GM12878 (cell line): ENCODE results near the gene GPR152. TPM values are rescaled to one million over a fixed set of nuclear protein-coding genes. Genes with fewer than 3 reads are reported as not detected.

ENCODE experiments used
- ATAC-seq: fragments of 200-7000 bp; cut with Tn5 transposase; 3 replicates; pipeline ENCODE4 v1.9.1; 2020; ENCODE audit warnings: mild to moderate bottlenecking, moderate library complexity
- BruUV-seq: library from RNA; stranded (reverse); fragments of 400-500 nt; replicated peaks from 2 replicates; lab custom pipeline; 2021; lab: Mats Ljungman, UMichigan
- CTCF ChIA-PET: fragments of 300-600 bp; sonication (Branson Sonifier 250); formaldehyde crosslinking; extraction: SDS; loops from one replicate; lab custom pipeline; 2021; ENCODE audit warnings: inconsistent platforms; lab: Yijun Ruan, JAX
- POLR2A ChIA-PET: fragments of 350-600 bp; formaldehyde crosslinking; extraction: SDS; loops from one replicate; lab custom pipeline; 2021; ENCODE audit warnings: inconsistent platforms; lab: Charles Lee
- RAD21 ChIA-PET: fragments of 300-600 bp; sonication (Branson Sonifier 250); formaldehyde crosslinking; loops from one replicate; lab custom pipeline; 2023; ENCODE audit warnings: antibody characterized with exemption; ENCODE audit not compliant: unreplicated experiment; lab: Charles Lee
- SMC1A ChIA-PET: fragments of 300-600 bp; sonication (Branson Sonifier 250); formaldehyde crosslinking; loops from one replicate; lab custom pipeline; 2023; ENCODE audit not compliant: unreplicated experiment, uncharacterized antibody; lab: Charles Lee
- DNase-seq: peaks from one replicate; pipeline ENCODE4 v3.0.0-alpha.2; 2011; ENCODE audit warnings: low read depth, low spot score
- FAIRE-seq: peaks from 3 replicates; lab custom pipeline; 2011; peaks lifted over from hg19 to GRCh38; lab: Jason Lieb, UNC
- H2AFZ ChIP-seq: 2 replicates; pipeline ENCODE4 v1.6.0; 2011; ENCODE audit warnings: low read depth, low read length, control low read depth; ENCODE audit not compliant: control insufficient read depth
- H3K27ac ChIP-seq: 2 replicates; pipeline ENCODE4 v1.5.1; 2011; ENCODE audit warnings: control low read depth; ENCODE audit not compliant: control insufficient read depth, insufficient read depth
- H3K27me3 ChIP-seq, 2 experiments: replicated peaks in 1 of 2; 2 replicates each; pipeline versions ENCODE4 v1.6.0 to v1.6.1; 2011; ENCODE audit warnings: low read length in 1 of 2; ENCODE audit not compliant: control insufficient read depth in 2 of 2, insufficient read depth in 2 of 2
- H3K36me3 ChIP-seq, 2 experiments: 2 replicates each; pipeline ENCODE4 v1.5.1; 2011; ENCODE audit warnings: low read length in 1 of 2; ENCODE audit not compliant: control insufficient read depth in 2 of 2, insufficient read depth in 2 of 2
- H3K4me1 ChIP-seq: 2 replicates; pipeline ENCODE4 v1.6.1; 2011; ENCODE audit warnings: mild to moderate bottlenecking, low read length, moderate library complexity, mixed read lengths; ENCODE audit not compliant: control insufficient read depth, insufficient read depth
- H3K4me2 ChIP-seq: 2 replicates; pipeline ENCODE4 v1.6.0; 2011; ENCODE audit warnings: control low read depth; ENCODE audit not compliant: control insufficient read depth, insufficient read depth
- H3K4me3 ChIP-seq: fragments of 200-600 bp; sonication (generic); 2 replicates; pipeline ENCODE4 v1.5.1; 2016
- H3K79me2 ChIP-seq: 2 replicates; pipeline ENCODE4 v1.6.0; 2011; ENCODE audit warnings: low read length; ENCODE audit not compliant: control insufficient read depth, insufficient read depth
- H3K9ac ChIP-seq: 2 replicates; pipeline ENCODE4 v1.8.0; 2011; ENCODE audit warnings: low read length, control low read depth, mixed read lengths; ENCODE audit not compliant: control insufficient read depth, insufficient read depth
- H3K9me3 ChIP-seq: replicated peaks from 3 replicates; pipeline ENCODE4 v1.5.1; 2011; ENCODE audit warnings: mild to moderate bottlenecking, low read length; ENCODE audit not compliant: control insufficient read depth, insufficient read depth
- H4K20me1 ChIP-seq: 2 replicates; pipeline ENCODE4 v1.6.0; 2011; ENCODE audit not compliant: control insufficient read depth, insufficient read depth
- CREM ChIP-seq: IDR thresholded peaks from 2 replicates; pipeline ENCODE4 v1.6.1; 2014; ENCODE audit warnings: antibody characterized with exemption, low read depth
- EP300 ChIP-seq, 2 experiments: fragments of 150-350 bp in 1 of 2; IDR thresholded peaks; 2 replicates each; pipeline ENCODE4 v1.6.1; 2011 to 2012; ENCODE audit warnings: low read depth in 2 of 2, low read length in 2 of 2, borderline replicate concordance in 1 of 2, improper control_type of control experiment in 1 of 2, inconsistent platforms in 1 of 2; ENCODE audit not compliant: control insufficient read depth in 1 of 2
- EZH2 ChIP-seq: IDR thresholded peaks from 2 replicates; pipeline ENCODE4 v1.6.1; 2012; ENCODE audit warnings: low read depth, mild to moderate bottlenecking, control low read depth, inconsistent platforms, low read length, borderline replicate concordance; ENCODE audit not compliant: control insufficient read depth
- FOXK2 ChIP-seq: fragments of 450-650 bp; IDR thresholded peaks from 2 replicates; pipeline ENCODE4 v1.6.1; 2017; ENCODE audit warnings: mild to moderate bottlenecking, moderate library complexity
- NBN ChIP-seq: fragments of 450-650 bp; IDR thresholded peaks from 2 replicates; pipeline ENCODE4 v1.6.1; 2016
- PAX8 ChIP-seq: fragments of 450-650 bp; IDR thresholded peaks from 2 replicates; pipeline ENCODE4 v1.6.1; 2017; ENCODE audit warnings: mild to moderate bottlenecking, moderate library complexity
- POLR2AphosphoS5 ChIP-seq: IDR thresholded peaks from 2 replicates; pipeline ENCODE4 v1.6.1; 2011; ENCODE audit warnings: mild to moderate bottlenecking, low read length, inconsistent platforms
- SIN3A ChIP-seq: IDR thresholded peaks from 2 replicates; pipeline ENCODE4 v1.6.1; 2012; ENCODE audit warnings: low read depth, low read length, improper control_type of control experiment
- SMC3 ChIP-seq: IDR thresholded peaks from 2 replicates; pipeline ENCODE4 v1.6.1; 2011; ENCODE audit warnings: low read length, improper control_type of control experiment, borderline replicate concordance
- TAF1 ChIP-seq: IDR thresholded peaks from 2 replicates; pipeline ENCODE4 v1.6.1; 2011; ENCODE audit warnings: mild to moderate bottlenecking, low read depth, low read length, borderline replicate concordance
- TARDBP ChIP-seq: IDR thresholded peaks from 2 replicates; pipeline ENCODE4 v1.6.1; 2016; ENCODE audit warnings: borderline replicate concordance
- YY1 ChIP-seq: IDR thresholded peaks from 2 replicates; pipeline ENCODE4 v1.6.1; 2011; ENCODE audit warnings: low read depth, mild to moderate bottlenecking, low read length
- ZBED1 ChIP-seq: IDR thresholded peaks from 2 replicates; pipeline ENCODE4 v1.6.1; 2016; ENCODE audit warnings: borderline replicate concordance
- ZNF207 ChIP-seq: fragments of 450-650 bp; IDR thresholded peaks from 2 replicates; pipeline ENCODE4 v1.6.1; 2014; ENCODE audit warnings: antibody characterized with exemption, mild to moderate bottlenecking, borderline replicate concordance
- ZSCAN29 ChIP-seq: fragments of 450-650 bp; IDR thresholded peaks from 2 replicates; pipeline ENCODE4 v1.6.1; 2017; ENCODE audit warnings: mild to moderate bottlenecking, moderate library complexity
- WGBS: methylation state at CpG from one replicate; pipeline ENCODE4 v1.1.6; 2016; ENCODE audit warnings: low lambda C conversion rate; ENCODE audit not compliant: insufficient replicate concordance, insufficient coverage; ENCODE audit errors: missing lambda C conversion rate; 5-methylcytosine and 5-hydroxymethylcytosine counted together
- in situ Hi-C: fragments of 300-500 bp; cut with MboI; formaldehyde crosslinking; loops from 9 replicates; pipeline ENCODE4 v1.14.3; 2018; ENCODE audit warnings: mixed read lengths
- intact Hi-C: fragments of 100-400 bp; cut with micrococcal nuclease; formaldehyde crosslinking; loops from one replicate; pipeline ENCODE4 v1.14.2; 2022; ENCODE audit not compliant: unreplicated experiment
- polyA plus RNA-seq, 11 experiments: library from polyadenylated mRNA; depleted of rRNA in 4 of 11; unstranded in 6 of 11; stranded (reverse) in 5 of 11; fragments of >200 nt; fragmentation: Nextera tagmentation in 4 of 11; fragmentation: Illumina TruSeq in 1 of 11; extraction: Ambion mirVana in 4 of 11; extraction: Trizol in 1 of 11; gene quantifications; 1 replicate in 1 of 11; 2 replicates in 10 of 11; pipeline versions ENCODE4 v1.2.1 to v1.2.3, GENCODE V29; 2011 to 2016; ENCODE audit warnings: inconsistent platforms in 2 of 11, missing spikeins in 2 of 11, low read depth in 1 of 11
- total RNA-seq, 4 experiments: library from RNA; depleted of rRNA in 3 of 4; stranded (reverse); fragments of >200 nt in 3 of 4; fragmentation: Illumina TruSeq in 1 of 4; extraction: Trizol in 1 of 4; gene quantifications; 2 replicates each; pipeline versions ENCODE4 v1.2.1 to v1.2.3, GENCODE V29; 2013 to 2021
- TF ChIP-seq, protein P1 (sequence below): fragments of 450-650 bp; conservative IDR thresholded peaks from 2 replicates; pipeline ENCODE4 v1.6.1; 2017; ENCODE audit warnings: mild to moderate bottlenecking, moderate library complexity
- TF ChIP-seq, protein P2 (sequence below): fragments of 450-650 bp; formaldehyde crosslinking; IDR thresholded peaks from 2 replicates; pipeline ENCODE4 v1.4.0; 2020; ENCODE audit warnings: mild to moderate bottlenecking, moderate library complexity

The GPR152 gene
- total and polyA plus RNA-seq, 10 of the 15 experiments (the other 5 are each of a cell fraction or from before 2014, with no cell fraction given) = not detected

DNA sequence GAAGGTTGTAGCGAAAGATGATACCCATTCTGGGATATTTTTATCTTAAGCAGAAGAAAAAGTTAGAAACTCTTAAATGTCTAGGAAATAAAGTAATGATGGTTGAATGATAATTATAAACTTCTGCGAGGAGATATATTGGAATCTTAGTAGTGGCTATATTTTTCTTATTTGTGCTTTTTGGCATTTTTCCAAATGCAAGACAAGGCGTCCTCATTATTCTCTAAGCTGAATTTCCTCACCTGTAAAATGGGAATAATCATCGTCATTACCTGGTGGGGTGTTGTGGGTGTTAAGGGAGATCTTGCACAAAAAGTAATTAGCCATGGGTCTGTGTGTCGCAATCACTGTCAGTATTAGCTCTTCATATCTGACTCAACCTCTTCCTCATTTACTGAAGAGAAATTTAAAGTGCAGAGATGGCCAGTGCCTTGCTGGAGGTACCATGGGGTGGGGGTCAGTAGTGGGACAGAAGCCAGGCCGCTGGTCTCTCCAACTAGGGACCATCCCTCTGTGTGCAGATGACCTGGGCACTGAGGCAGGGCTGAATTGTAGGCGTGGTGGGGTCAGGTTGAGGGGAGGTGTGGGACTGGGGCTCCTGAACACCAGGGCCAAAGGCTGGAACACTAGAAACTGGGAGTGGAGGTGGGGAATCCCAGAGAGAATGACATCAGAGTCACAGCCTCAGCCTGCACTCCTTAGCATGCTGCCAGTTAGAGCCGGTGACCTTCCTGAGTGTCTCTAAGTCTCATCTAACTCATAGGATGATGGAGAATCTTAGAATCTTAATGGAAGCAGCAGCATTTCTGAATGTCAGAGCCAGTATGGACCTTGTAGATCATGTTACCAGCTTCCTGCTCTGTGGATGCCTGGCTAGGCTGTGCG, 48.5 kb upstream of the GPR152 start (continued):
- TF ChIP-seq SIN3A (no peak), ZSCAN29 (no peak), TAF1 (no peak)

DNA sequence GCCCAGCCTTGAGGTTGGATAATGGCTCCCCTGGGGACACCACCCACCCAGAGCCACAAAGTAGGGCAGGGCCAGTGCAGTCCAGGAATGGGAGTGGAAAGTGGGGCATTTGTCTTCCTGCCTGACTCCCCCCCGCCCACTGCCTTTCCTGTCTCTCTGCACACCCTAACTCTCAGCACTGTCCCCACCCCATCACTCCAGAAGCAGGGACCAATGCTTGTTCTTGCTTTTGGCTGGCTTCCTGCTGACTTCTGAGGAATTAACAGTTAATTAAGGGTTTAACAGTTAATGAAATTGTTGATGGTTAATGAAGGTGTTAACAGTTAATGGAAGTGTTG, 47.9 kb upstream of the GPR152 start:
- intact Hi-C loops (no loop called here), in situ Hi-C loops (no loop called here)
- peaks cover 5% of the 10 kb centered on the region for H3K4me1 ChIP-seq
- H2AFZ ChIP-seq = no peak overlapping the region
- H3K9ac ChIP-seq = no peak overlapping the region
- peaks cover 9% of the 10 kb centered on the region for H3K79me2 ChIP-seq
- H4K20me1 ChIP-seq = no peaks in the 10 kb centered on the region
- TF ChIP-seq YY1 (no peak), EP300 (IDR thresholded peaks at IDR 0.05; ENCODE audit: borderline replicate concordance in 1 of 2, control insufficient read depth in 1 of 2, low read depth in 2 of 2, low read length in 2 of 2) (no peak), SMC3 (no peak), CREM (no peak), PAX8 (no peak), FOXK2 (no peak), ZSCAN29 (no peak), POLR2AphosphoS5 (no peak), TARDBP (no peak), ZBED1 (no peak), EZH2 (no peak), ZNF207 (no peak), NBN (no peak), SIN3A (no peak)
- TF ChIP-seq, protein P1, sequence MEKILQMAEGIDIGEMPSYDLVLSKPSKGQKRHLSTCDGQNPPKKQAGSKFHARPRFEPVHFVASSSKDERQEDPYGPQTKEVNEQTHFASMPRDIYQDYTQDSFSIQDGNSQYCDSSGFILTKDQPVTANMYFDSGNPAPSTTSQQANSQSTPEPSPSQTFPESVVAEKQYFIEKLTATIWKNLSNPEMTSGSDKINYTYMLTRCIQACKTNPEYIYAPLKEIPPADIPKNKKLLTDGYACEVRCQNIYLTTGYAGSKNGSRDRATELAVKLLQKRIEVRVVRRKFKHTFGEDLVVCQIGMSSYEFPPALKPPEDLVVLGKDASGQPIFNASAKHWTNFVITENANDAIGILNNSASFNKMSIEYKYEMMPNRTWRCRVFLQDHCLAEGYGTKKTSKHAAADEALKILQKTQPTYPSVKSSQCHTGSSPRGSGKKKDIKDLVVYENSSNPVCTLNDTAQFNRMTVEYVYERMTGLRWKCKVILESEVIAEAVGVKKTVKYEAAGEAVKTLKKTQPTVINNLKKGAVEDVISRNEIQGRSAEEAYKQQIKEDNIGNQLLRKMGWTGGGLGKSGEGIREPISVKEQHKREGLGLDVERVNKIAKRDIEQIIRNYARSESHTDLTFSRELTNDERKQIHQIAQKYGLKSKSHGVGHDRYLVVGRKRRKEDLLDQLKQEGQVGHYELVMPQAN = no peak
- TF ChIP-seq, protein P2, sequence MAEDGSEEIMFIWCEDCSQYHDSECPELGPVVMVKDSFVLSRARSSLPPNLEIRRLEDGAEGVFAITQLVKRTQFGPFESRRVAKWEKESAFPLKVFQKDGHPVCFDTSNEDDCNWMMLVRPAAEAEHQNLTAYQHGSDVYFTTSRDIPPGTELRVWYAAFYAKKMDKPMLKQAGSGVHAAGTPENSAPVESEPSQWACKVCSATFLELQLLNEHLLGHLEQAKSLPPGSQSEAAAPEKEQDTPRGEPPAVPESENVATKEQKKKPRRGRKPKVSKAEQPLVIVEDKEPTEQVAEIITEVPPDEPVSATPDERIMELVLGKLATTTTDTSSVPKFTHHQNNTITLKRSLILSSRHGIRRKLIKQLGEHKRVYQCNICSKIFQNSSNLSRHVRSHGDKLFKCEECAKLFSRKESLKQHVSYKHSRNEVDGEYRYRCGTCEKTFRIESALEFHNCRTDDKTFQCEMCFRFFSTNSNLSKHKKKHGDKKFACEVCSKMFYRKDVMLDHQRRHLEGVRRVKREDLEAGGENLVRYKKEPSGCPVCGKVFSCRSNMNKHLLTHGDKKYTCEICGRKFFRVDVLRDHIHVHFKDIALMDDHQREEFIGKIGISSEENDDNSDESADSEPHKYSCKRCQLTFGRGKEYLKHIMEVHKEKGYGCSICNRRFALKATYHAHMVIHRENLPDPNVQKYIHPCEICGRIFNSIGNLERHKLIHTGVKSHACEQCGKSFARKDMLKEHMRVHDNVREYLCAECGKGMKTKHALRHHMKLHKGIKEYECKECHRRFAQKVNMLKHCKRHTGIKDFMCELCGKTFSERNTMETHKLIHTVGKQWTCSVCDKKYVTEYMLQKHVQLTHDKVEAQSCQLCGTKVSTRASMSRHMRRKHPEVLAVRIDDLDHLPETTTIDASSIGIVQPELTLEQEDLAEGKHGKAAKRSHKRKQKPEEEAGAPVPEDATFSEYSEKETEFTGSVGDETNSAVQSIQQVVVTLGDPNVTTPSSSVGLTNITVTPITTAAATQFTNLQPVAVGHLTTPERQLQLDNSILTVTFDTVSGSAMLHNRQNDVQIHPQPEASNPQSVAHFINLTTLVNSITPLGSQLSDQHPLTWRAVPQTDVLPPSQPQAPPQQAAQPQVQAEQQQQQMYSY = no peak
- H3K4me3 ChIP-seq = no peak overlapping the region
- no peak overlapping the region for H3K4me2 ChIP-seq
- ChIA-PET SMC1A (no interaction called here), RAD21 (no interaction called here), CTCF (interaction anchor here (0.6 to 1.1 kb wide), 2 partner anchors 99 to 129 kb away, joined by 3 to 4 read pairs; partner anchors contain the start of gene PPP1CA), POLR2A (interaction anchor here (0.9 to 1.0 kb wide), 2 partner anchors 12 to 18 kb away, joined by 3 read pairs; partner anchors contain the start of gene AIP)
- H3K36me3 ChIP-seq = peaks cover 0 to 8% of the 10 kb centered on the region in 2 experiments; a peak in 3 of 4 replicates
- ATAC-seq = no peak
- WGBS = 100% methylated on average over 1 of the region's 1 CpG
- no peaks in the 10 kb centered on the region for H3K9me3 ChIP-seq
- no TSS peak for BruUV-seq
- DNase-seq = no peak
- no peak for FAIRE-seq
- no peak overlapping the region for H3K27ac ChIP-seq
- H3K27me3 ChIP-seq = no peaks in the 10 kb centered on the region
